CD4-positive, alpha-beta T cell treated with Interferon gamma for 1 hour (primary cell): ENCODE data around the gene GALT.

Experiments used
- DNase-seq: peaks from one replicate; pipeline ENCODE4 v3.0.0-alpha.2; 2020

Gene GALT

DNA sequence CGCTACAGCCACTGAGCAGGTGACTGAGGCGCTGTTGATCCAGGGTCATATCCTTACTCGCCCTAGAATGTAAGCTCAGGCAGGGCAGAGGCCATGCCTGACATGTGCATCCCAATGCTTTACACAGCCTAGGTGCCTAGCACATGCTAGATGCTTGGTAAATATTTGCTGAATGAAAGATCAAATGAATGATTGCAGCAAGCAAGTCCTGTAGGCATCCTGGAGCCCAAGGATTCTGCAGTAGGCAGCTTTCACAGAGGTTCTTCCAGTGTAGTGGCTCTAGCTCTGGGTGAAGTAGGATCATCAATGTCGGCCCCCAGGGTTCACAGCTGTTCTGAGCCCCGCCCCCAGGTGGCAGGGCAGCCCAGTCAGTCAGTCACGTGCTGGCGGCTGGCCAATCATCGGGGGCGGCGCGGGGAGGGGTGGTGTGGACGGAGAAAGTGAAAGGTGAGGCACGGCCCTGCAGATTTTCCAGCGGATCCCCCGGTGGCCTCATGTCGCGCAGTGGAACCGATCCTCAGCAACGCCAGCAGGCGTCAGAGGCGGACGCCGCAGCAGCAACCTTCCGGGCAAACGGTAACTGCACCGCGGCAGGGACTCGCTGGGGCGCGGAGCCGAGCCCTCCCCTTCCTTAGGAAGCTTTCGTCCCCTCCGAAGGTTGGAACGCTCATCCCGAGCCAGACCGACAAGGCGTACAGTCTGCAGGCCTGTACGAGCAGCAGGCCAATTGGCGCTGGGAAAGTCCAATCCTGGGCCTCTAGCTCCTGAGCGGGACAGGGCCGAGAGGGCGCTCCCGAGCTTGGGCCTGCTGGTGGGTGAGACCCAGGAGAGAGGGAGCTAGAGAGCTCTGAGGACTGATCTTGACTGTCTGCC is at the start of gene GALT:
Gene GALT, plus strand, starts transcription at position 465 of the 873 bp plus-strand sequence. Its CDS starts 30 bp downstream, at position 495.
- DNase-seq, result peak; percentile 91

GRCh38 chr9:34599546-34599945 is 46.9 kb upstream of the GALT start:
- DNase-seq, result no peak

- no peak for DNase-seq
These were observed 45.6 kb upstream of the GALT start for GRCh38 chr9:34600908-34601307.

GRCh38 chr9:34601937-34602573 is 44.4 kb upstream of the GALT start:
- no peak for DNase-seq

- peak; percentile 71 for DNase-seq
These were observed 42.8 kb upstream of the GALT start for GRCh38 chr9:34603610-34604231.

- DNase-seq, result no peak
These were observed 40.3 kb upstream of the GALT start for GRCh38 chr9:34606190-34606589.

DNA sequence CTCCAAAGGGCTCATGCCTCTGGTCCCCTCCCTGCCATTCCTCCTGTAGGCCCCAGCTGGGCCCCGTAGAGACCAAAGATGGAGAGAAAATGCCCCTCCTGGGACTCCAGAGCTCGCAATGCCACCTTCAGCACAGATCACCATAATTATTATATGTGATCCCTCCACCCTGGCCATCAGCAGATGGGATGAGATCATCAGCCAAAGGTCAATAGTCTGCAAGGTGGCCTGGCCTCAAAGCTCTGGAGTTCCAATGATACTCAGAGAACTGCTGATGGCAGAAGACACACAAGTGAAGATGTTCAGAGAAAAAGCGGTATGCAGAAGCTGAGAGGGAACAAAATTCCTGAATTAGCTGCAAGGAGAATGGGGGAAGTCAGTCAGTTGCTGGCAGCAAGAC is 39.6 kb upstream of the GALT start:
- no peak for DNase-seq

- DNase-seq, result no peak
These were observed 39.1 kb upstream of the GALT start for GRCh38 chr9:34607331-34607730.

- DNase-seq, result no peak
These were observed 35.9 kb upstream of the GALT start for GRCh38 chr9:34610434-34611206.

- no peak for DNase-seq
These were observed 35.1 kb upstream of the GALT start for GRCh38 chr9:34611251-34611810.

GRCh38 chr9:34611811-34612787 is 34.4 kb upstream of the GALT start, which contains the start of gene RPP25L:
Gene RPP25L (minus strand): TSS chr9:34612097. CDS start chr9:34611296, 801 bp downstream.
- peak; percentile 83 for DNase-seq

- DNase-seq, result peak; percentile 67
These were observed 33.6 kb upstream of the GALT start for GRCh38 chr9:34612788-34613390.

- no peak for DNase-seq
These were observed 31.3 kb upstream of the GALT start for GRCh38 chr9:34615132-34615531.

GRCh38 chr9:34620061-34620994 is 26.1 kb upstream of the GALT start, which contains the start of gene DCTN3:
Gene DCTN3 (minus strand): TSS chr9:34620495. CDS start chr9:34620464, 31 bp downstream.
- DNase-seq, result peak; percentile 95

DNA sequence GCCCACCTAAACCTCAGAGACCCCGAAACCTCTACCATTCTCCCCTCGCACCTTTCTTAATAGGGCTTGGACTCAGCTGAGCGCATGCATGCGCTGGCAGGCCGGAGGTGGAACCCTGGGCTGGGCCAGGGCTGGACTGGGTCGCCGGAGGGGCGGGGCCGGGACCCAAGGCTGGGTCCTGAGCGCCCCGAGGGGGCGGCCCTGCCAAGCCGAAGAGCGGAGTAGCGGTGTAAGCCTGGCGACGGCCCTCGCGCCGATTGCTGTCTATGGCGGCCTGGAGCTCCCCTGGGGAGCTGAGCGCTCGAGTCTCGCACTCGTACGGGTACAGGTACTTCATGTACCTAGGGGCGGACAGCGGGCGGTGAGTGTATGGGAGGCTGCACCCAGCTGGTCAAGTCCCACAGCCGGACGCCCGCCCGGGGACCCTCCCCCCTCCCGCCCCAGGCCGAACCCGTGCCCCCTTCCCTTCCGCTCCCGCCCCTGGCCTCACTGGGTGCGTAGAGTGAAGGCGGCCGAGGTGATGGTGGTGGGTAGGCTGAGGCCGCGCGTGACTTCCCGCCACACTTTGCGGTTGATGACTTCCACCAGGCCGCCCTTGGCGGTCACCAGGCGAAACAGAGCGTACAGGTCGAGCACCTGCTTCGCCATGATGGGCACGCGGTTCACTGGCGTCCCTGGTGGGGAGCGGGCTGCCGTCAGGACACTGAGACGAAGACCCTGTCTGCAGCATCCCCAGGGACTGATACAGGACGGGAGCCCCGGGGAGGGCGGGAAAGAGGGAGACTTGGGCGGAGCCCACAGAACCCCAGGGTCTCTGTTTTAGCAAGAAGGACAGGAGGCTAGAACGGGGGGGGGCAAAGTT is 22.9 kb upstream of the GALT start:
- DNase-seq, result peak; percentile 7

DNA sequence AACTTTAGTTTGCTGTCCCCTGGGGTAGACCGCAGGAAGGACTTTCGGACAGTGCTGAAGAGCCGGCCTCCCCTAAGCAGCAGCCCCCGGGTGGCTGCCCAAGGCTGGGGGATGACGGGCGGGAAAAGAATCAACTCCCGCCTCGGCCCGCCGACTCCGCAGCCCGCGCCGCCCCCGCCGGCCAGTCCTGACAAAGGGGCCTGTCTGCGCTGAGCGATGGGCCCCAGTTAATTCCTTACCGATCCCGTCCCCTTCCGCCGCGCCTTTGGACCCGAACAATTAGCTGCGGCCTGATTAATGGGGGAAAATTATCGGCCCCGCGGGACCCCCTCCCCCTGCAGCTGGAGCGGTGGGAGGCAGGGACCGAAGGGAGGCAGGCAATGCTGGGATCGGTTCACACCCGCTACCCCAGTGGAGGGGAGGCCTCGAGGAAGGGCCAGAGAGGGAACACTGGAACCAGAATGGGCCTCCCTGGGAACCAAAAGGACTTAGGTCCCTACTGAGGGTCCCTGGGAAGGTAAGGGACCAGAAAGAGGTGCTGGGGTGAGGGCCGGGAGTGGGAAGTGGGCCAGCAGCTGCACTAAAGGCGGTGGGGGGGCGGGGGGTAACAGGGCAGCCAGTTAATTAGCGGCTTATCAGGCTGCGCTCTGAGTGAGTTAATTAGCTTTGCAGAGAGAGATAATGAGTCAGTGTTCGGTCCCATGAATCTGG is 21.8 kb upstream of the GALT start:
- no peak for DNase-seq

GRCh38 chr9:34625186-34625486 is 21.3 kb upstream of the GALT start:
- DNase-seq, result no peak
